Suprapubic skin (tissue), 3 donors: ENCODE measurements around the gene NOTCH2.

Source experiments
- CTCF ChIP-seq, 2 donors: fragments of 200-600 bp in 1 of 2; fragments of 450-650 bp in 1 of 2; sonication (generic) in 1 of 2; IDR thresholded peaks; one replicate each; pipeline ENCODE4 v1.5.1; 2016 to 2019; ENCODE audit warnings: antibody characterized with exemption in 2 of 2, mild to moderate bottlenecking in 1 of 2, moderate library complexity in 1 of 2
- POLR2AphosphoS5 ChIP-seq, 3 donors: sonication (generic); formaldehyde crosslinking; IDR thresholded peaks; one replicate each; pipeline ENCODE4 v1.6.1; 2017; ENCODE audit warnings: antibody characterized with exemption in 3 of 3

- no peak for TF ChIP-seq CTCF (IDR thresholded peaks at IDR 0.05)
- no peak for TF ChIP-seq POLR2AphosphoS5 (IDR thresholded peaks at IDR 0.05)
These were observed 97.5 kb downstream of the NOTCH2 start for GRCh38 chr1:119971710-119972570.
